ENCODE results near the gene CEP104.

CEP104 gene

DNA sequence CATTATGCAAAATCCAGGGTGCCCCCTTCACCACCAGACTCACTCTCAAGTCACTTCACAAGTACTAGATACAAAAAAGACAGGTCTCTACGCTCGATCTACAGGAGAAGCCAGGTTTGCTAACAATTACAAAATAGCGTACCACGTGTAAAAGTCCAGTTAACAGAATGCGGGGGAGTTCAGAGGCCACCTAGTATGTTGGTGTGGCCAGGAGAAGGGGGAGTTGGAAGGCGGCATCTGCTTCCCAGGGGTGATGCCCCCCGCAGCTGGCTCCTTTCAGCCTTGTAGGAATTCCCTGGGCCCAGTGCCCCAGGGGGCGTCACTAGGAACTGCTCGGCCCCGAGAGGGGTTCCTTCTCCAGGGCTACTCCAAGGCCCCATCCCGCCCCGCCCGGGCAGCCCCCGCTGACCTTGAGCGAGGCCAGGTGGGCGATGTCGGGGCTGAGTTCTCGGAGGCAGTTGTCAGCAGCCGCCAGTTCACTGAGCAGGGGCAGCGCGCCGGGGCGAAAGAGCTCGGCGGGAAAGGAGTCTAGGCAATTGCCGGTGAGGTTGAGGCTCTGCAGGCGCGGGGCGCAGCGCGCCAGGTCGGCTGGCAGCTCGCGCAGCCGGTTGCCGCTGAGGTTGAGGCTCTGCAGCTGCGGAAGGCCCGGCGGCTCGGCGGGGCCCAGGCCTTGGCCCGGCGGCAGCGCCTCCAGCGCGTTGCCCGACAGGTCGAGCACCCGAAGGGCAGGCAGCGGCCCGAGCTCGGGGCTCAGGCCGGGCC is 61.4 kb downstream of the CEP104 start:
- DNase-seq, result no peak
- H3K36me3 Mint-ChIP-seq (ENCODE audit: low read depth), result peaks cover 38% of the 10 kb centered on the region
- H3K4me1 Mint-ChIP-seq (ENCODE audit: low read depth), result peaks cover 49% of the 10 kb centered on the region
- no peaks in the 10 kb centered on the region for H3K9me3 Mint-ChIP-seq
- peak overlapping the region; percentile 83 for H3K4me3 Mint-ChIP-seq
- peaks cover 11% of the 10 kb centered on the region for H3K27me3 Mint-ChIP-seq
- H3K27ac Mint-ChIP-seq, result peak overlapping the region; percentile 62

DNA sequence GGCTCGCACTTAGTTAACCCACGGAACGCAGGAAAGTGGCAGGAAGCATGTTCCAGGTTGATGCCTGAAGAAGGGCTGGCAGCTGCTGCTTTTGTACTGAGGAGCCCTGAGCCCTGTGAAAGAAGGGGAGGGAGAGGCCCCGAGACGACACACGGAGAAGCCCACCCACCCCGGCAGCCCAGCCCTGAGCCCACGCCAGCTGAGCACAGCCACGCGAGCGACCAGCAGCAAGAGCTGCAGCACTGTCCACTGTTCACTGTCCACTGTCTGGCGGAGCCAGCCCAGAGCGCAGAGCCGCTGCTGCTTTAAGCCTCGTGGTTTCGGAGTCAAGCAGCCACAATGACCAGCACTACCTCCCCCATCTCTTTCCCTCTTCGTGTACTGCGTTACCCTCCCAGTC is 66.1 kb downstream of the CEP104 start:
- Mint-ChIP-seq H3K4me1 (ENCODE audit: low read depth) (peaks cover 51% of the 10 kb centered on the region), H3K27me3 (no peaks in the 10 kb centered on the region), H3K27ac (no peak overlapping the region), H3K36me3 (ENCODE audit: low read depth) (peaks cover 63% of the 10 kb centered on the region), H3K4me3 (no peak overlapping the region), H3K9me3 (no peaks in the 10 kb centered on the region)
- no peak for DNase-seq

DNA sequence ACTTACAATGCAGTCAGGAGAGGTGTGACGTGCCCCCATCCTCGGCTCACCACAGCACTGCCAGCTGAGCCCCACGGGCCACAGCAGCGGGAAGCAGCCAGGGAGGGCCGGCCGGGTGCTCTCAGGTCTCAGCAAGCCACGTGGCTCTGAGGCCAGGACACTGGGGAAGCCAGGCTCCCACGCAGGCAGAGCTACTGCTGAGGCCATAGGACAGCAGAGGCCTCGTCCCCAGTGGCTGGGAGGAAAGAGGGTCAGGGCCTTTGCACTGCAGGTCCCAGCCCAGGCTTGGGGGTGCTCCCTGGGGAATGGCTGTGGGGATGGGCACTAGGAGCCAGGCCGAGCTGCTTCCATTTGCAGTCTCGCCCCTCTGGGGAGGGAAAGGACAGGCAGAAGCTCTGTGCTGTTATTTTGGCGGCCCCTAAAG is 66.5 kb downstream of the CEP104 start:
- H3K9me3 Mint-ChIP-seq, result no peaks in the 10 kb centered on the region

DNA sequence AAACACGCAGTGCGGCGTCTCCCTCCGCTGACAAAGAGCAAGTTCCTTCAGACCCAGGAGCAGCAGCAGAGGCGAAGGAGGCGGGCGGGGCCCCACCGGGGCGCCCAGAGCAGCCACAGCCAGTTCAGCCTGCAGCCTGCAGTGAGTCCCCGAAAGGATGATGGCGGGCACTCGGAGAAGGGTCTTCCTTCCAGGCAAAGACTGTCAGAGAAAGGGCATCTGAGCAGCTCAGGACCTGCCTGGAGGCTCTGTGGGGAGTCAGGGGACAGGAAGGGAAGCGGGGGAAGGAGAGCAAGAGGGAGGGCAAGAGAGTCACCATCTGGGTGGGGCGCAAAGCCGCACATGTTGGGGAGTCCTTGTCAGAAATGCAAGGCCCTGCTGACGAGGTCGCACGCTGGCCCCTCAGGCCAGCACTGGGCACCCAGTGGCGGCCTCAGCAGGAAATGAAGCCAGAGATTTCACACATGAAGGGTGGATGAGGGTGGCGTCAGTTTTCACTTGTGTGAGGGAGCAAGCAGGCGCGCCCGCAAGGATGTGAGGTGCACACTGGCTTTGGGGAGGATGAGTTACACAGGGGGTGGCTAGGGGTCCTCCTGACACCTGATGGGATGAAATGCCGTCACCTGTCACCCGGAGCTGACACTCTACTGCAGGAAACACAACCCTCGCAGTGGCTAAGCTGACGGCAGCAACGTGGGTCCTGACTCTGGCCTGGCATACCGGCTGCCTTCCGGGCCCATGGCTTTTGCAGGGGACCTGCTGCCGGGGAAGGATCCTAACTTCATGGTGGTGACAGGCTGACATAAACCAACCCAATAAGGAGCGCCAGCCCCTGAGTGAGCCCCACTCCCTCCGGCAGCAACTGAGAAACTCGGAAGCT is 67.3 kb downstream of the CEP104 start:
- DNase-seq, result no peak
- Mint-ChIP-seq H3K36me3 (ENCODE audit: low read depth) (peaks cover 69% of the 10 kb centered on the region), H3K27me3 (no peaks in the 10 kb centered on the region), H3K9me3 (no peaks in the 10 kb centered on the region), H3K27ac (no peak overlapping the region), H3K4me3 (no peak overlapping the region), H3K4me1 (ENCODE audit: low read depth) (peaks cover 42% of the 10 kb centered on the region)

More for the DNA sequence above, 66.5 kb downstream of the CEP104 start:
- Mint-ChIP-seq H3K27ac (no peak overlapping the region), H3K4me3 (no peak overlapping the region), H3K36me3 (ENCODE audit: low read depth) (peaks cover 68% of the 10 kb centered on the region), H3K4me1 (ENCODE audit: low read depth) (peaks cover 51% of the 10 kb centered on the region), H3K27me3 (no peaks in the 10 kb centered on the region)
- no peak for DNase-seq

DNA sequence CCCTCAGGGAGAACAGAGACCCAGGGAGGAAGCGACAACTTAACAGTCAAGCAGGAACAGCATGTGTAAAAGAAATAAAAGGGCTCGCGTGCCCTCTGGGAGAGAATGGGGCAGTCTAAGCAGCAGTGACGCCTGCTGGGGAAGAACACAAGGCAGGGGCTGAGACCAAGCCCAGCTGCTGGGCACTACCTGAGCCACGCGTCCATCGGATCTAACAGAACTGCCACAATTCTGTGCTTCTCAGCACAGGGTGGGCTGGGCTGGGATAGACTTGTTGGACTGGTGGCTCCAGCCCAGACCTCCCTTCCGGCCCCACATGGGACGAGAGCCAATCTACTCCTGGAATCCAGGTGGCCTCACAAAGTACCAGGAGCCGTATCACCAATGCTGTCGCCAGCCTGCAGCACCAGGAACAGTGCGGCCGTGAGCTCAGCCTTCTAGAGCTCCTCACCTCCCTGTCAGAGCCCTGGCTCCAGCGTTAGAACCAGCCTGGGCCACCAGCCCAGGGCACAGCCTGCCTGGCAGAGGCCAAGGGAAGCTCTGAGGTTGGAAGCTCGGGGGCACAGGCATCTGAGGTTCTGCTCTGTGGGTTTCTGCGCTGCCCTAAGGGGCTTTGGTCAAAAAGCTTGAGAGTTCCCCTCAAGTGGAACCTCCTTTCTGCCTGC is 68.1 kb downstream of the CEP104 start:
- H3K4me1 Mint-ChIP-seq (ENCODE audit: low read depth), result peaks cover 34% of the 10 kb centered on the region
- H3K4me3 Mint-ChIP-seq, result no peak overlapping the region
- H3K36me3 Mint-ChIP-seq (ENCODE audit: low read depth), result peaks cover 77% of the 10 kb centered on the region
- H3K9me3 Mint-ChIP-seq, result no peaks in the 10 kb centered on the region
- H3K27ac Mint-ChIP-seq, result peak overlapping the region; percentile 26
- no peak for DNase-seq
- no peaks in the 10 kb centered on the region for H3K27me3 Mint-ChIP-seq

DNA sequence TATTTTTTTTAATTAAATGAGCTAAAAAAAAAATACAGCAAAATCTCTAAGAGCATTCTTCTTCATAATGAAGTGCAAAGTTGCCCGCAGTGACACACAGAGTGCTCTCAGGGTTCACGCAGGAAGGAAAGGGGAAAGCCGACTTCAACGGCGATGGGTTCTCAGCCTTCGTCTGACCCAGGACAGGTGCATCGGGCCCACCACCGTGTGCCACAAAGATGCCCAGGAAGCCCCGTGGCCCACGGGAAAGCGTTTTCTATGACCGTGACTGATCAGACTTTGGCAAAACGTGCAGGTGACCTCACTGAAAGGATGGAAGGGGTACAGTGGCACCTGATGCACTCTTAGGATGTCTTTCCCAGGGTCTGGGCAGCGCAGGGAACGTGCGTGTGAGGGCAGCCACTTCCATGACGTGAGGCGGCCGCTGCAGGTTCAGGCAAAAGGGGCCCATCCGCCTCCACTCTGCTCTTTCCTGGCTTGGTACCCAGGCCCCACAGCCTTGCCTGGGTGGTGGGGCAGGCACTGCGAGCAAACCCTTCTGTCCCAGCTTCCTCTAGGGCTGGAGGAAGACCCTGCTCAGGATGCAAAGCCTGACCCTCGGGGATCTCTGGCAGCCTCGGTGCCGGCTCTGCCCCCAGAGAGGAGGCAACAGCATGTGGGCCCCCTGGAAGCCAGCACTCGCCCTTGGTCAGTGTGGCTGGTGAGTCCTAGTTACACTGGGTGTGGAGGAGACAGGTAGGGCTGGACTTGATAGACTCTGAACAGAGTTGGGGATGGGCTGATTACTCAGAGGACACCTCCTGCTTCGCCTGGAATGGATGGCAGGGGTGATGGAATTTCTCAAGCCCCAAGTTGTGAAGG is 69.0 kb downstream of the CEP104 start:
- no peak for DNase-seq
- Mint-ChIP-seq H3K27me3 (no peaks in the 10 kb centered on the region), H3K4me1 (ENCODE audit: low read depth) (peaks cover 25% of the 10 kb centered on the region), H3K27ac (peak overlapping the region; percentile 63), H3K4me3 (no peak overlapping the region), H3K36me3 (ENCODE audit: low read depth) (peaks cover 78% of the 10 kb centered on the region), H3K9me3 (no peaks in the 10 kb centered on the region)

DNA sequence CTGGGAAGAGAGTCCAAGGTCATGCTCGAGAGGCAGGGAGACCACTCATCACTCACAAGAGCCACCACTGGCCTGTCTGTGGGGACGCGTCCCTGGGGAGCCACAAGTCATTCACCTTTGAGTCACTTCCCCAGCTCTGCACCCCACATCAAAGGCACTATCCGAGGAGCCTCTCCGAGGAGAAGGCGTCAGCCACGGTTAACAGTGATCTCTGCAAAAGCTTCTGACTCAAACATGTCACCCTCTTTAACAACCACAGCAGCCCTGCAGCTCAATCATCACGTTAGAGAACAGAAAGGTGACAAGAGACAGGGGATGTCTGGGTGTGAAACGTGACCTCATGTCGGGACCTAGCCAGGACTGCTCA is 69.7 kb downstream of the CEP104 start:
- Mint-ChIP-seq H3K27me3 (no peaks in the 10 kb centered on the region), H3K4me3 (no peak overlapping the region), H3K36me3 (ENCODE audit: low read depth) (peaks cover 78% of the 10 kb centered on the region), H3K27ac (peak overlapping the region; percentile 40), H3K4me1 (ENCODE audit: low read depth) (peaks cover 20% of the 10 kb centered on the region), H3K9me3 (no peaks in the 10 kb centered on the region)
- DNase-seq, result no peak

DNA sequence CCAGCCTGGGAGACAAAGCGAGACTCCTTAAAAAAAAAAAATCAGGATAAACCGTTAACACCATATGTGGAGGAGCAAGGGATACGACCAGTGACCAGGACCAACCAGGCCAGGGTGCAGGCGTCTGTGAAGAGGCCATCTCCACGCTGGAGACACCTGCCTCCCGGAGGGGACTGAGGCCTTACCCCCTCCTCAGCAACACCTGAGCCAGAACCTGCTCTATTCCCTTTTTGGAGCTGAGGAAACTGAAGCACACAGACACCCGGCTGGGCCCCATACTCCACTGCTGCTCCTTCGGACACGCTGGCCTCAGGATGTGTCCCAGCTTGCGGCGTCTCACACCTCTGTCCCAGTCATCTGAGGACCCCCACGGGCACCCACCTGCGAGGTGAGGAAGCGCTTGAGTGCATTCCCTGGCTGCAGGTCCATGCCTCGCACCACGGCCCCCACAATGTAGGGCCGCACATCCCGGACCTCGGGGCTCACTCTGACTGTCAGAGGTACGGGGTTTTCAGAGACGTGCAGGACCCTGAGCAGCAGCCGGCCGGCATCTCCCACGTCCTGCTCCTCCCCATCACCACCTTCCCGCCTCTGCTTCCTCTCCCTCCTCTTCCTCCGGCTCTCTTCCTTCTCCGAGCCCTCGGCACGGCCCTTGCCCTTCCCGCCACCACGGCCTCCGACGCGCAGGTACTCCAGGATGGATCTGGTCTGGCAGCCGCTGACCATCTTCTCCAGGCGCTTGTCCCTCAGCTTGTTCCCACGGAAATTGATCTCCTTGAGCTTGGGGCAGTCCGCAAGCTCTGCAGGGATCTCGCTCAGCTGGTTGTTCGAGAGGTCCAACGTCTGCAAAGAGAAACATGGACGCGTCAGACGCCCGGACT is 70.3 kb downstream of the CEP104 start:
- Mint-ChIP-seq H3K36me3 (ENCODE audit: low read depth) (peaks cover 78% of the 10 kb centered on the region), H3K9me3 (no peaks in the 10 kb centered on the region), H3K27me3 (no peaks in the 10 kb centered on the region), H3K4me1 (ENCODE audit: low read depth) (peaks cover 16% of the 10 kb centered on the region), H3K27ac (peak overlapping the region; percentile 40), H3K4me3 (no peak overlapping the region)
- DNase-seq, result no peak

DNA sequence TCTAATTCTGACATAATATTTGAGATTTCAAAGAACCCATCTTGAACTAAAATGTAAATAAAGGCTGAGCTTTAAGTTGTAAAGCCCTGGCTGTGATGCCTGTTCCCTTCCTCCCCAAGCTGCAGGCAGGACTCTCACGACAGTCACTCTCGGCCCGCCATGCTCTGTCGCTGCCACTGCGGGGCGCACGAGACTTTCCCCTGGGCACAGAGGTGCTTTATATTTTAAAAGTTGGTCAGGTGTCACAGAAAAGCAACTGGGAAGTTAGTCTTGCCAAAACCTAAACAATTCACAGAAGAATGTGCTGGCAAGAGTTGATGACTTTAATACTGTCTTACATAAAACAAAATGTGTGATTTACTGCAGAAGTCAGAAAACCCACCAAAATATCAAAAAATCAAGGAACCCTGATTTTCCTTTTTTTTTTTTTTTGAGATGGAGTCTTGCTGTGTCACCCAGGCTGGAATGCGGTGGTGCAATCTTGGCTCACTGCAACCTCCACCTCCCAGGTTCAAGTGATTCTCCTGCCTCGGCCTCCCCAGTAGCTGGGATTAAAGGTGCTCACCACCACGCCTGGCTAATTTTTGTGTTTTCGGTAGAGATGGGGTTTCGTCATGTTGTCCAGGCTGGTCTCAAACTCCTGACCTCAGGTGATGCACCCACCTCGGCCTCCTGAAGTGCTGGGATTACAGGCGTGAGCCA is 71.4 kb downstream of the CEP104 start:
- peaks cover 84% of the 10 kb centered on the region for H3K36me3 Mint-ChIP-seq (ENCODE audit: low read depth)

DNA sequence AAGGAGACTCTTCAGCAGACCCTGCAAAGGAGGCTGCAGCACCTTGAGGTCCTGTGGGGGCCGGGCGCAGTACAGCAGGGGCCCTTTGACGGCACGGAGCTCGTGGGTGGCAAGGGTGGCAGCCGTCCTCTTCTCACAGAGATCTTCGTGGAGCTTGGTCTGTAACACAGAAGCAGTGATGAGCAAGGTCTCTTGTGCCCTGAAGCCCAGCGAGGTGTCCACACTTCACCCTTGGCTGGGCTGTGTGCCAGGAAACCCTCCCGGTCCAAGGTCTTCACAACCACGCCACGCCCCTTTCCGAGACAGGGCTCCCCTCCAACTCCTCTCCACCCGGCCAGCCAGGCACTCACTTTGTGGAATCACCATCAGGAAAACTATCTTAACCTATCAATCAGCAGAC is 72.0 kb downstream of the CEP104 start:
- H3K27ac Mint-ChIP-seq, result peak overlapping the region; percentile 22
- H3K36me3 Mint-ChIP-seq (ENCODE audit: low read depth), result peaks cover 90% of the 10 kb centered on the region
- no peaks in the 10 kb centered on the region for H3K27me3 Mint-ChIP-seq
- H3K4me1 Mint-ChIP-seq (ENCODE audit: low read depth), result peaks cover 14% of the 10 kb centered on the region
- no peak overlapping the region for H3K4me3 Mint-ChIP-seq
- no peaks in the 10 kb centered on the region for H3K9me3 Mint-ChIP-seq
- no peak for DNase-seq

More for the DNA sequence above, 71.4 kb downstream of the CEP104 start:
- Mint-ChIP-seq H3K27ac (peak overlapping the region; percentile 22), H3K4me3 (no peak overlapping the region), H3K4me1 (ENCODE audit: low read depth) (peaks cover 14% of the 10 kb centered on the region), H3K9me3 (no peaks in the 10 kb centered on the region), H3K27me3 (no peaks in the 10 kb centered on the region)
- DNase-seq, result no peak

DNA sequence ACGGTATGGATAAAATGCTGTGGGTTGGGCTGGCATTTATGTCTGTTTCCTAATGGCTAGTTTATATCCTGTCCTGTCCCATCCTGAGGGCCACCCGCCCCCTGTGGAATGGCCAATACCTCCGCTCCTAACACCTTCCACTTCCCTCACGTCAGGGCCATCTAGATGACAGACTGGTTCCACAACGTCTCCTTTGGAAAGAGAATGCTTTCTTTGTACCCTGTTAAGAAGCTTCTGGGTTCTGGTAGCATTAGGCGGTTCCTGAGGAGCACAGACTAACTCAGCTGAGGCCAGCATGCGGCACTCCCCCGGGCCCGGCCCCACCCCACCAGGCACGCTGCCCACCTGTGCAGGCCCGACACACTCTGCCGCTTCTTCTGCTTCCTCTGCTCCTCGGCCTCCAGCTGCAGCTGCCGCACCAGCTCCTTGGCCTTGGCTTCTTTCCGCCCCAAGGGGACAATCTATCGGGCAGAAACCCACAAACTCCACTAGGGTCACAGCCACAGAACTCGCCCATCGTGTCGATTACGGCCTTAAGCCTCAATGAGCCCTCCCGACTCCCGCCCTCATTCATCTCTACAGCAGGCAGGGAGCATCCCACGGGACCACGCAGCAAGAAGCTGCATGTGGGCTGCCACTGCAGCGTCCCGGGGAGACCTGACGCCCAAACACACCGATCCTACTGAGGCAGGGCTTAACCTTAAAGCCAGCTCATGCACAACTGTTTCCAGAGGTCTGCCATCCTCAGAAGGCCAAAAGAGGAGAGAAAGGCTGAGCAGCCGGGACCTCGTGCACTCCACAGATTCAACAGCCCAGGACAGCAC is 73.1 kb downstream of the CEP104 start:
- no peak for DNase-seq
- H3K4me3 Mint-ChIP-seq, result no peak overlapping the region
- peaks cover 97% of the 10 kb centered on the region for H3K36me3 Mint-ChIP-seq (ENCODE audit: low read depth)
- no peaks in the 10 kb centered on the region for H3K9me3 Mint-ChIP-seq
- H3K27ac Mint-ChIP-seq, result no peak overlapping the region
- no peaks in the 10 kb centered on the region for H3K27me3 Mint-ChIP-seq
- peaks cover 11% of the 10 kb centered on the region for H3K4me1 Mint-ChIP-seq (ENCODE audit: low read depth)

DNA sequence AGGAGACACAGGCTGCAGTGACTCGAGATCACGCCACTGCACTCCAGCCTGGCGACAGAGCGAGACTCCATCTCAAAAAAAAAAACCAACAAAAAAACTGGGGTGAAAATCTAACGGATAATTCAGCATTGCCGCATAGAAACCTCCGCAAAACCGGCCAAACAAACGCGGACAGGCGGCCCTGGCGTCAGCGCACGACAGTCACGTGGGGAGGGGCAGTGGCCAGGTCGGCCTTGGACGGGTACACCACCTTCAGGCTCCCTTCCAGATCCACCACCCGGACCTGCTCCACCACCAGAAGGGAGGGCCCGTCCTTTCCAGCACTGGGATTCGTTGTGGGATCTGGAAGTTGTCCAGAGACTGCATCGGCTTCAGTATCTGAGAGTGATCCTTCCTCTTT is 76.1 kb downstream of the CEP104 start:
- H3K27me3 Mint-ChIP-seq, result no peaks in the 10 kb centered on the region
- H3K9me3 Mint-ChIP-seq, result no peaks in the 10 kb centered on the region
- H3K4me3 Mint-ChIP-seq, result no peak overlapping the region
- H3K27ac Mint-ChIP-seq, result peak overlapping the region; percentile 11
- DNase-seq, result no peak
- peaks cover under 1% of the 10 kb centered on the region for H3K4me1 Mint-ChIP-seq (ENCODE audit: low read depth)
- H3K36me3 Mint-ChIP-seq (ENCODE audit: low read depth), result peaks cover 71% of the 10 kb centered on the region

All from activated T-cell treated with anti-CD3 and anti-CD28 coated beads, Interleukin-2, amount 50 U/mL, for 24 hours (primary cell).